GM19395 (cell line): ENCODE data around the gene NLRC5.
"Not testable (repeated sequence)": the region's sequence is repeated elsewhere in the genome, so short reads cannot be mapped to it uniquely, and the experiment has no call there.

Experiments
- ATAC-seq: cut with Tn5 transposase; IDR thresholded peaks from one replicate; pipeline ENCODE4 v1.9.1; 2021; ENCODE audit warnings: mild to moderate bottlenecking, moderate library complexity; ENCODE audit not compliant: unreplicated experiment

The NLRC5 gene

DNA sequence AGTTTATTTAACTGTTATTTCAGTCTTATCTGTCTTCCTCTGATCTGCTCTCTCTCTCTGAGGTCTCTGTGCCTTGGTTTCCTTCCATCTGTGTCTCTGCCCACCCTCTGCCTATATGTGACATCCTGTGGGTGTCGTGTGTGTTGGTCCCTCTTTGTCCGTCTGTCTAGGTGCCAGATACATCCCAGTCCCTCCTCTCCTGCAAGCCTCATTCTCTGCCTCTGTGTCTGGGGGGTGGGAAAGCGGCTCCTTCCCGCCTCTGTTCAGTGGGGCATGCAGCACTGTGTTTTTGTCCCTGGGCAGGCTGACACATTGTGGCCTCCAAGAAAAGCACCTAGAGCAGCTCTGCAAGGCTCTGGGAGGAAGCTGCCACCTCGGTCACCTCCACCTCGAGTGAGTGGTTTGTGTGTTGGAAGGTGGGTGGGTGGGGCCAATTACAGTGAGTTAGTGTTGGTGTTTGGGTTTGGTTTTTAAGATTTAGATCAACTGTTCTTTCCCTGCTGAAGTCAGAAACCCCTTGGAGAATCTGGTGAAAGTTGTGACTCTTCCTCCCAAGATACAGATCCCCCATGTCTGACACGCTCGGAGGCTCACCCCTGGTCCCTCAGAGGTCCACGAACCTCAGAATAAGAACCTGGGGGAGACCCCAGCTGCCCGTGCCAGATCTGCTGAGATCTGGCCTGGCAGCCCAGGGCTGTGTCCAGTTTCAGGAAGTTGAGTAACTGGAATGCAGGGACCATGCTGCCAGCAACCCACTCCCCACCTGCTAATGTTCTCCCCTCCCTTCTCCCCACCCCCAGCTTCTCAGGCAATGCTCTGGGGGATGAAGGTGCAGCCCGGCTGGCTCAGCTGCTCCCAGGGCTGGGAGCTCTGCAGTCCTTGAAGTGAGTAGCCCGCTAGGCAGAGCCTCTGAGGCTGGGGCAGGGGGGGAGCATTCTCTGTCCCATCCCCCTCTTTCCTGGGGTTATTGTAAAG is 52.1 kb downstream of the NLRC5 start:
- peak; percentile 25 for ATAC-seq

- ATAC-seq = peak; percentile 70
Measured at GRCh38 chr16:57042157-57043111, 53.1 kb downstream of the NLRC5 start.

DNA sequence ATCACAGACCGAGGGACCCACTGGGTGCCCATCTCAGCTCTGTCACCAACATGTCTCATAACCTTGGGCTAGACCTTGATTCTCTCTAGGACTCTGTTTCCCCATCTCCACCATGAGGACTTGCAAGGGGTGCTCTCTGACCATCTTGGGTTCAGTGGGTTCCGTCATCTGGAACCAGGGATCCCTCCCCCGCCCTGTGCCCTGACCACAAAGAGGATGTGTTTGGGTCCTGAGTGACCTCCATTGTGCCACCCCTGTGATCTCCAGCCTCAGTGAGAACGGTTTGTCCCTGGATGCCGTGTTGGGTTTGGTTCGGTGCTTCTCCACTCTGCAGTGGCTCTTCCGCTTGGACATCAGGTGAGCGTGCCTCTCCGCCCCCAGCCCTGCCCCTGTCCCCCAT is 53.9 kb downstream of the NLRC5 start:
- ATAC-seq = no peak

- no peak for ATAC-seq
Measured at GRCh38 chr16:57044931-57045693, 55.8 kb downstream of the NLRC5 start.

GRCh38 chr16:57045694-57046381 is 56.5 kb downstream of the NLRC5 start:
- no peak for ATAC-seq

DNA sequence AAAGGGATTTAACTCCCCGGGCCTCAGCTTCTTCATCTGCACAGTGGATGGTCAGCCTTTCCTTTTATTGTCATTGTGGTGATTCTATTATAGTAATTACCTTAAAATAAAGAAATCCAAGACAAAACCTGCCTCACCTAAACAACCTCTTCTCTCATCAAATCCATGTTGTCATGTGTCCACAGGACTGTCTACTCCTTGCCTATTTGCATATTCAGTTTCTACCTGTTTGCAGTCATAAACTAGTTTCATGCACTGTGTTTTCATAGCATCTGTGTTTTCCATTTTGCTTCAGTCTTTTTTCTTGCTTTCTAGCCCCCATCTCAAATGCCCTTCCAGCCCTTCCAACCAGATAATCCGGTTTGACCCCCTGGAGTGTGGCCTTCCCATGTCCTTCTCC is 58.7 kb downstream of the NLRC5 start:
- no peak for ATAC-seq

DNA sequence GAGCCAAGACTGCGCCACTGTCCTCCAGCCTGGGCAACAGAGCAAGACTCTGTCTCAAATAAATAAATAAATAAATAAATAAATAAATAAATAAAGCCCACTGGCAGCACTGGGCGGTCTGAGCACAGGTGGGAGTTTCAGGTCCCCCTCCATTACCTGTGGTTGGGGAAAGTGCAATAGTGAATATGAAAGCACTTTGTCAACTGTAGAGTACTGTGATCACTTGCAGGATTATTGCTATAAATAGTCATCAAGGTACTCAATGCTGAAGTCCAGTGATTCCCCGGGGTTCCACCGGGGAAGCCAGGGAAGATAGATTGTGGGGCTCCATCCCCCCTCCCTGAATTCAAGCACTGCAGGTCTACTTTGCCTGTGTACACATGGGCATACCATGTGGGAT is 60.3 kb downstream of the NLRC5 start:
- peak; percentile 69 for ATAC-seq

- ATAC-seq = no peak
Measured at GRCh38 chr16:57051696-57052228, 62.4 kb downstream of the NLRC5 start.

DNA sequence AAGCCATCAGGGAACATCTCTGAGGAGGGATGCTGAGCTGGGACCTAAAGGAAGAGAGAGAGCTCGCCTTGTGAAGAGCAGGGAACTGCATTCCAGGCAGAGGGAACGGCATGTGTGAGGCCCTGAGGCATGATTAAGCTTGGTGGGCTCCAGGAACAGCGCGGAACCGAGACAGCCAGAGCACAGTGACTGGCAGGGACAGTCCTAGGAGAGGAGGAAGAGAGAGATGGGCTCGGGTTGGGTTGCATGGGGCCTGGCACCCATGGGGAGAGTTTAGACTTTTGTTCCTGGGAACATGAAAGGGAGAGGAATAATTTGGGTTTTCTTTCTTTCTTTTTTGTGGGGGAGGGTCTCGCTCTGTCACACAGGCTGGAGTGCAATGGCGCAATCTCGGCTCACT is 63.8 kb downstream of the NLRC5 start:
- no peak for ATAC-seq

- no peak for ATAC-seq
Measured at GRCh38 chr16:57054338-57054737, 65.0 kb downstream of the NLRC5 start.

- no peak for ATAC-seq
Measured at GRCh38 chr16:57054771-57055170, 65.4 kb downstream of the NLRC5 start.

- no peak for ATAC-seq
Measured at GRCh38 chr16:57055671-57056070, 66.3 kb downstream of the NLRC5 start.

GRCh38 chr16:57058291-57058861 is 69.0 kb downstream of the NLRC5 start:
- no peak for ATAC-seq

GRCh38 chr16:57060323-57061083 is 71.1 kb downstream of the NLRC5 start:
- no peak for ATAC-seq

DNA sequence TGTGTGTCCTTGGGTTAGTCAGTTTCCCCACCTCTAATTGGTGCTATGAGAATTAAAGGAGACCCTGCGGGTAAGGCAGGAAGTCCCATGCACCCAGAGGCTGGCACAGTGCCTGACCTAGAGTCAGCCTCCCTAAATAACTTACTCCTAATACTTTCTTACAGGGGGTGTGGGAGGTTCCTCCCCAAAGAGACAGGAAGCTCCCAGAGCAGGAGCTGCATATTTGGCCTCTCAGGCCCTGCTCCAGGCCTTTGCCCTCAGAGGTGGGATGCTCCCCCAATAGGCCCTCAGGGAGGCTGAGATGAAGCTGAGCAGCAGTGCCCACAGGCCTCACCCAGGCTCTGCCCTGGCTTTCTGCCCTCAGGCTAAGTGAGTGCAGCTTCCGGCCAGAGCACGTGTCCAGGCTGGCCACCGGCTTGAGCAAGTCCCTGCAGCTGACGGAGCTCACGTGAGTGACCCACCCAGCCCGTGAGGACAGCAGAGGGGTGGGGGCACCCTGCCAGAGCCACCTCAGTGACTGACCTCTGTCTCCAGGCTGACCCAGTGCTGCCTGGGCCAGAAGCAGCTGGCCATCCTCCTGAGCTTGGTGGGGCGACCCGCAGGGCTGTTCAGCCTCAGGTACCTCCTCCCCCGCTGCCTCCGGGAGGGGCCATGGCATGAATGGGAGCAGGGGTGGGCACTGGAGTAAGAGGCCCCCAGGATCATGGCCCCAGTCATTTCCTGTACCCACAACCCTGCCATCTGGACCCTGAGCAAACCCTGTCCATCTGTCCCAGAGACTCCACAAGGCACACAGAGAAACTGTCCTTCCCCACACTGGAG is 71.9 kb downstream of the NLRC5 start:
- ATAC-seq = no peak

- ATAC-seq = no peak
Measured at GRCh38 chr16:57062329-57062728, 73.0 kb downstream of the NLRC5 start.

- not testable (repeated sequence) for ATAC-seq
Measured at GRCh38 chr16:57063189-57063588, 73.8 kb downstream of the NLRC5 start.

DNA sequence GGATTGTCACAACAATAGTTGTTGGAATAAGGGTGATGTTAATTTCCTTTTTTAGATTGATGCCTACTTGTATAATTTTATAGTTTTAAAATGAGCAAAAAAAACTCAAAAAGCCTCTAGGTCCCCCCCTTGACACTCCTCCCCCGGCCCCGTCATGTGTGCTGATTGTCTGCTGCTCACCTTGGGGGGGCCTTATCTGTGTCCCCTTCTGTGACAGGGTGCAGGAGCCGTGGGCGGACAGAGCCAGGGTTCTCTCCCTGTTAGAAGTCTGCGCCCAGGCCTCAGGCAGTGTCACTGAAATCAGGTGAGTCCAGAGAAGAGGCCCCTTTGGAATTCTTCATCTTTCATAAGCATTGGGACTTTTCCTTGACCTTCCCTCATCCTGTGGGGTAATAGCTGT is 75.6 kb downstream of the NLRC5 start:
- no peak for ATAC-seq
